ENCODE data around the gene STX16.

The STX16 gene

DNA sequence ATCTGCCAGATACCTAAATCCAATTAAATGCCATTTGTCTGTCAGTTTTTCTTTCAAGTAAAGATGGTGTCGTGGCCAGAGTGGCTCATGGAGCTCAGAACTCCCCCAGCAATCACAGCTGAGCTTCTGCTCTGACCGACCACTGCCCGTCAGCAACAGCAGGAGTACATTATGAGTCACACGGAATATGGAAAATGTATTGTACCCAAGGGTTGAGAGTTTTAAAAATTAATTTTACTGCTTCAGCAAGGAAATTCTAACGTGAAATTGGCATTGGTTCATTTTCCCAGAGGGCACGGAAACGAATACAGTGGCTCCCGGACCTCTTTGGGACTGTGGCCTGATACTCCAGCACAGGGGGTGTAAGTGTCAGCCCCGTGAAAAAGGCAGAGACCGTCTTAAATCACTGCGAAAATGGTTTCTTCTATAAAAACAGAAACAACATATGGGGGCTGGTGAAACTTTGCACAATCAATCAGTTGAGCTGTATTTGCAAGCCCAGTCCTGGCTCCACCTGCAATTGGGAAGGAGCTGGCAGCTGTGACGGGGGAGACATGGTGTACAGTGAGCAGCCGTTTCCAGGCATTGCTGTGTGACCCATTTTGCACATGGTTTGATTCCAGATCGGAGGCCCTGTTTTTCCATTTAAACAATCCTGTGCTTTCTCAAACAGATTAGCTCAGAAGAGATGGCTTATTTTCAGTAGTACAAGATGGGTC is 54.3 kb downstream of the STX16 start:
- no peak for ATAC-seq
- no peak for TF ChIP-seq PATZ1 (CRISPR knock-in tag; IDR thresholded peaks at IDR 0.05; ENCODE audit: borderline replicate concordance)
- TF ChIP-seq, protein P1, sequence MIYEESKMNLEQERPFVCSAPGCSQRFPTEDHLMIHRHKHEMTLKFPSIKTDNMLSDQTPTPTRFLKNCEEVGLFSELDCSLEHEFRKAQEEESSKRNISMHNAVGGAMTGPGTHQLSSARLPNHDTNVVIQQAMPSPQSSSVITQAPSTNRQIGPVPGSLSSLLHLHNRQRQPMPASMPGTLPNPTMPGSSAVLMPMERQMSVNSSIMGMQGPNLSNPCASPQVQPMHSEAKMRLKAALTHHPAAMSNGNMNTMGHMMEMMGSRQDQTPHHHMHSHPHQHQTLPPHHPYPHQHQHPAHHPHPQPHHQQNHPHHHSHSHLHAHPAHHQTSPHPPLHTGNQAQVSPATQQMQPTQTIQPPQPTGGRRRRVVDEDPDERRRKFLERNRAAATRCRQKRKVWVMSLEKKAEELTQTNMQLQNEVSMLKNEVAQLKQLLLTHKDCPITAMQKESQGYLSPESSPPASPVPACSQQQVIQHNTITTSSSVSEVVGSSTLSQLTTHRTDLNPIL (CRISPR knock-in tag; IDR thresholded peaks at IDR 0.05; ENCODE audit: low read depth), result no peak

- TF ChIP-seq TCF4 (CRISPR knock-in tag; IDR thresholded peaks at IDR 0.05; ENCODE audit: borderline replicate concordance), result no peak
- TF ChIP-seq ZFP3 (CRISPR knock-in tag; IDR thresholded peaks at IDR 0.05), result no peak
- no peak for TF ChIP-seq PATZ1 (CRISPR knock-in tag; IDR thresholded peaks at IDR 0.05; ENCODE audit: borderline replicate concordance)
- TF ChIP-seq, protein P2, sequence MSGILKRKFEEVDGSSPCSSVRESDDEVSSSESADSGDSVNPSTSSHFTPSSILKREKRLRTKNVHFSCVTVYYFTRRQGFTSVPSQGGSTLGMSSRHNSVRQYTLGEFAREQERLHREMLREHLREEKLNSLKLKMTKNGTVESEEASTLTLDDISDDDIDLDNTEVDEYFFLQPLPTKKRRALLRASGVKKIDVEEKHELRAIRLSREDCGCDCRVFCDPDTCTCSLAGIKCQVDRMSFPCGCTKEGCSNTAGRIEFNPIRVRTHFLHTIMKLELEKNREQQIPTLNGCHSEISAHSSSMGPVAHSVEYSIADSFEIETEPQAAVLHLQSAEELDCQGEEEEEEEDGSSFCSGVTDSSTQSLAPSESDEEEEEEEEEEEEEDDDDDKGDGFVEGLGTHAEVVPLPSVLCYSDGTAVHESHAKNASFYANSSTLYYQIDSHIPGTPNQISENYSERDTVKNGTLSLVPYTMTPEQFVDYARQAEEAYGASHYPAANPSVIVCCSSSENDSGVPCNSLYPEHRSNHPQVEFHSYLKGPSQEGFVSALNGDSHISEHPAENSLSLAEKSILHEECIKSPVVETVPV (CRISPR knock-in tag; IDR thresholded peaks at IDR 0.05), result no peak
- TF ChIP-seq ESRRG (CRISPR knock-in tag; IDR thresholded peaks at IDR 0.05), result no peak
- no peak for TF ChIP-seq BACH2 (CRISPR knock-in tag; IDR thresholded peaks at IDR 0.05; ENCODE audit: borderline replicate concordance)
- TF ChIP-seq, protein P1 (CRISPR knock-in tag; IDR thresholded peaks at IDR 0.05; ENCODE audit: low read depth), result no peak
- TF ChIP-seq RARB (CRISPR knock-in tag; IDR thresholded peaks at IDR 0.05), result no peak
- no peak for TF ChIP-seq GLIS3 (CRISPR knock-in tag; IDR thresholded peaks at IDR 0.05)
- no peak for ATAC-seq
Observed at GRCh38 chr20:58706150-58706892, 55.2 kb downstream of the STX16 start.

- no peak for ATAC-seq
- TF ChIP-seq CSDC2 (CRISPR knock-in tag; IDR thresholded peaks at IDR 0.05) (no peak), GLIS3 (CRISPR knock-in tag; IDR thresholded peaks at IDR 0.05) (no peak), ZC3H10 (CRISPR knock-in tag; IDR thresholded peaks at IDR 0.05) (no peak), ARNTL (CRISPR knock-in tag; IDR thresholded peaks at IDR 0.05; ENCODE audit: borderline replicate concordance, low read depth) (no peak)
- TF ChIP-seq, protein P3, sequence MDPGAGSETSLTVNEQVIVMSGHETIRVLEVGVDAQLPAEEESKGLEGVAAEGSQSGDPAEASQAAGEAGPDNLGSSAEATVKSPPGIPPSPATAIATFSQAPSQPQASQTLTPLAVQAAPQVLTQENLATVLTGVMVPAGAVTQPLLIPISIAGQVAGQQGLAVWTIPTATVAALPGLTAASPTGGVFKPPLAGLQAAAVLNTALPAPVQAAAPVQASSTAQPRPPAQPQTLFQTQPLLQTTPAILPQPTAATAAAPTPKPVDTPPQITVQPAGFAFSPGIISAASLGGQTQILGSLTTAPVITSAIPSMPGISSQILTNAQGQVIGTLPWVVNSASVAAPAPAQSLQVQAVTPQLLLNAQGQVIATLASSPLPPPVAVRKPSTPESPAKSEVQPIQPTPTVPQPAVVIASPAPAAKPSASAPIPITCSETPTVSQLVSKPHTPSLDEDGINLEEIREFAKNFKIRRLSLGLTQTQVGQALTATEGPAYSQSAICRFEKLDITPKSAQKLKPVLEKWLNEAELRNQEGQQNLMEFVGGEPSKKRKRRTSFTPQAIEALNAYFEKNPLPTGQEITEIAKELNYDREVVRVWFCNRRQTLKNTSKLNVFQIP (CRISPR knock-in tag; IDR thresholded peaks at IDR 0.05; ENCODE audit: borderline replicate concordance, low read depth), result no peak
Observed at GRCh38 chr20:58706975-58707681, 56.0 kb downstream of the STX16 start.

DNA sequence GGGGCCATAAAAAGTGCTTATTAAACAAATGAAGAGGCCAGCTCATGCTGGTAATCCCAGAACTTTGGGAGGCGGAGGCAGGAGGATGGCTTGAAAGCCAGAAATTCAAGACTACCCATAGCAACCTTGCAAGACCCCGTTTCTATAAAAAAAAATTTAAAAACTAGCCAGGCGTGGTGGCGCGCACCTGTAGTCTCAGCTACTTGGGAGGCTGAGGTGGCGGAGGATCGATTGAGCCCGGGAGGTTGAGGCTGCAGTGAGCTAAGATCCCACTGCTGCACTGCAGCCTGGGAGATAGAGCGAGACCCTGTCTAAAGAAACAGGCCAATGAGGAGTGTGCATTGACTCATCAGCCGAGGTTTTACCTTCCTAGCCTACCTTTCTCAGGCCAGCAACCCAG is 56.7 kb downstream of the STX16 start:
- ATAC-seq, result no peak
- TF ChIP-seq SNAI2 (CRISPR knock-in tag; IDR thresholded peaks at IDR 0.05) (no peak), PATZ1 (CRISPR knock-in tag; IDR thresholded peaks at IDR 0.05; ENCODE audit: borderline replicate concordance) (no peak), CSDC2 (CRISPR knock-in tag; IDR thresholded peaks at IDR 0.05) (no peak), ZNF8 (CRISPR knock-in tag; IDR thresholded peaks at IDR 0.05) (no peak), ZNF565 (CRISPR knock-in tag; conservative IDR thresholded peaks at IDR 0.05; ENCODE audit: low read depth) (no peak), OSR1 (CRISPR knock-in tag; IDR thresholded peaks at IDR 0.05) (no peak), PPARA (CRISPR knock-in tag; IDR thresholded peaks at IDR 0.05; ENCODE audit: borderline replicate concordance) (no peak)
- TF ChIP-seq, protein P3 (CRISPR knock-in tag; IDR thresholded peaks at IDR 0.05; ENCODE audit: borderline replicate concordance, low read depth), result no peak

Data from SK-N-SH treated with all-trans-retinoic acid at 6 μM for 48 hours (cell line).